Stimulated activated CD8-positive, alpha-beta memory T cell treated with anti-CD3 and anti-CD28 coated beads, Interleukin-12 subunit alpha, Interleukin-12 subunit beta, amount 100 ng/mL, for 4 hours (primary cell): ENCODE results near the gene MYOG.
A peak's percentile ranks its signal among the peaks of the same experiment; 100 is the strongest.

Source experiments
- DNase-seq: peaks from one replicate; pipeline ENCODE4 v3.0.0-alpha.2; 2020; ENCODE audit warnings: low read depth

The MYOG gene

GRCh38 chr1:203046984-203047630 lies 38.7 kb downstream of the MYOG start:
- no peak for DNase-seq

GRCh38 chr1:203045821-203046594 lies 39.8 kb downstream of the MYOG start:
- DNase-seq = no peak

- no peak for DNase-seq
Measured at GRCh38 chr1:203045336-203045735, 40.5 kb downstream of the MYOG start.

GRCh38 chr1:203044546-203045250 lies 41.1 kb downstream of the MYOG start:
- no peak for DNase-seq

- DNase-seq = no peak
Measured at GRCh38 chr1:203043830-203044545, 41.8 kb downstream of the MYOG start.

- no peak for DNase-seq
Measured at GRCh38 chr1:203041351-203041932, 44.4 kb downstream of the MYOG start.

GRCh38 chr1:203040513-203041275 lies 45.1 kb downstream of the MYOG start:
- no peak for DNase-seq

- no peak for DNase-seq
Measured at GRCh38 chr1:203039609-203040512, 46.0 kb downstream of the MYOG start.

- peak; percentile 22 for DNase-seq
Measured at GRCh38 chr1:203038891-203039608, 46.8 kb downstream of the MYOG start.

- no peak for DNase-seq
Measured at GRCh38 chr1:203038217-203038741, 47.5 kb downstream of the MYOG start.

GRCh38 chr1:203037509-203038190 lies 48.2 kb downstream of the MYOG start:
- no peak for DNase-seq

- no peak for DNase-seq
Measured at GRCh38 chr1:203036537-203036936, 49.3 kb downstream of the MYOG start.

- no peak for DNase-seq
Measured at GRCh38 chr1:203036135-203036534, 49.7 kb downstream of the MYOG start.

- no peak for DNase-seq
Measured at GRCh38 chr1:203035111-203036000, 50.5 kb downstream of the MYOG start.

GRCh38 chr1:203034422-203035110 lies 51.2 kb downstream of the MYOG start:
- DNase-seq = no peak

- no peak for DNase-seq
Measured at GRCh38 chr1:203033917-203034316, 51.9 kb downstream of the MYOG start.

- no peak for DNase-seq
Measured at GRCh38 chr1:203033287-203033686, 52.5 kb downstream of the MYOG start.
